Ecto neural progenitor cell (in vitro differentiated cells): Measurements from ENCODE around the gene INF2.

Source experiments
- DNase-seq: peaks from one replicate; pipeline ENCODE4 v3.0.0-alpha.2; 2018; ENCODE audit warnings: low spot score

INF2 gene

DNA sequence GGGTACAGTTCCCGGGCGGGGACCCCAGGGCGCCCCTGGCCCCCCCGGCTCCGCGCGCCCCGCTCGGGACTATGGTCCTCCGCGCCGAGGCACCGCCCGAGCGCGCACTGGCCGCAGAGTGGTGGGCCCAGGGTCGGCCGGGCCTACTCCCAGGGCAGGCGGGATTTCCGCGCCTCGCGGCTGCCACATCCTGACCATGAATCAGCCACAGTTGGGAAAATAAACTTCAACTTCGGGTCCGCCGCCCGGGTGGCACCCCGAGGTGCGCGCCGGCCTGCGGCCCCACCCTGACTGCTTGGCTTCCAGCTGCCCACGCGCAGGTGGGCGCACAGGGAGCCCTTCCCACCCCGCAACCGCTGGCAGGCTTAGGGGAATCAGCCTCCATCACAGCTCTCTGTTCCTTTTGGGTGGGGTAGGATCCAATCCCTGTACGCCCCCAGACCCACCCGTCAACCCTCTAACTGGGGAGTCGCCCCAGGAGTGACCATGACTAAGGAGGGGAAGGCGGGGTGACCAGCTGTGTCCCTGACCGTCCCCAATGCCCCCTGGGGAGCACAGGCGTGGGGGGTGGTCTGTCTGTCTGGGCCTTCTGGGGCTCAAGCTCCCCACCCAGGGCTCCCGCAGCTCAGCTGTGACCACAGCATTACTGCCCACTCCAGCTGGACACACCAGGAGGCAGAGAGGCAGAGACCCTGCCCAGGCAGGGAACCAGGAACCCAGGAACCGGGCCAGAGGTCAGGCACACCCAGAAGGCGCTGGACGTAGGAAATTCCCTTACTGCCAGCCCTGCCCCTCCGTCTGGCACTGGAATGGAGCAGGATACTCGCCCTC lies 678 bp downstream of the INF2 start:
- DNase-seq: no peak

GRCh38 chr14:104690861-104691455 lies 1.5 kb downstream of the INF2 start:
- DNase-seq: no peak

DNA sequence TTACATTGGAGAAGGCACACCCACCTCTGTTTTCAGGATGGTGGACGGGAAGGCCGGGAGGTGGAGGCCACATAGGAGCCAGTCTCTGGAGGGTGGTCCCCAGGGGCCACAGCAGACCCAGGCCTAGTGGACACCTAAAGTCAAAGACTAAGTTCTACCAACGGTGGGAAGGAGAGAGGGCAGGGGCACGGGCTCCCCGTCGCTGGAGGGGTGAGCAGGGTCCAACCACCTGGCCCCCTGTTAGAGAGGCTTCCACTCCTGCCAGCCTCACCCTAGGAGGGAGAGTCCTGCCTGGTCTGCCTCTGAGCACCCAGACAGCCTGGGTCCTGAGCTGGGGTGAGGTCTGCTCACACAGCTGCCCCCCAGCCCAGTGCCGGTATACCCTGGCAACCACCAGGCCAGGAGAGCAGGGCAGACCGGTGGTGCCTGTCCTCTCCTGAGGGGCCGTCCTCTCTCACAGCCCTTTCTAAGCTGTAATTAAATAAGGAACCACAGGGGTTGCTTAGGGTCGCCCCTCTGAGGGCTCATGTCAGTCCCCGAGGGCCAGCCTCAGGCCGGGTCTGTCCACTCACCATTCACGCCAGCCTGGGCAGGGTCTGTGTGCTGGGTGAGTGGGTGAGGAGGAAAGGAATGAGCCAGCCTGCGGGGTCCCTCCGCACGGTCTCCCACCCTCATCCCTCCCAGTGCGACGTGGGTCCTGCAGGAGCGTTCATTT lies 2.3 kb downstream of the INF2 start:
- no peak for DNase-seq

- no peak for DNase-seq
Measured at GRCh38 chr14:104692261-104692938, 3.0 kb downstream of the INF2 start.

DNA sequence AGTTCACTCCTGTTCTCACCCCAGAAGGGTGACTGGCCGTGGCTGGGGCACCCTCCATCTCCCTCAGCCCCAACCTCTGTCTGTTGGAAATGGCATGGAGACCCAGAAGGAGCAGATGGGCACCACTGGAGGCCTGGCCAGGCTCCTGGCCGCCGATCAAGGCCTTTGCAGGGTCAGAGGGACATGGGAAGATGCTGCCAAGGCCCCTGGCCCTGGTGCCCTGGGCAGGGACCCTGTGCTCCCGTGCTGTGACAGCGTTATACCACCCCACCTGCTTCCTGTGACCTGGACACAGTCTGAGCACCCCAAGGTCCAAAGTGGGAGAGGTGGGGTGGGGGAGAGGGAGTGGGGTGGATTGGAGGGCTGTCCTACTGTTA lies 3.5 kb downstream of the INF2 start:
- no peak for DNase-seq

- DNase-seq: no peak
Measured at GRCh38 chr14:104693482-104694431, 4.3 kb downstream of the INF2 start.

DNA sequence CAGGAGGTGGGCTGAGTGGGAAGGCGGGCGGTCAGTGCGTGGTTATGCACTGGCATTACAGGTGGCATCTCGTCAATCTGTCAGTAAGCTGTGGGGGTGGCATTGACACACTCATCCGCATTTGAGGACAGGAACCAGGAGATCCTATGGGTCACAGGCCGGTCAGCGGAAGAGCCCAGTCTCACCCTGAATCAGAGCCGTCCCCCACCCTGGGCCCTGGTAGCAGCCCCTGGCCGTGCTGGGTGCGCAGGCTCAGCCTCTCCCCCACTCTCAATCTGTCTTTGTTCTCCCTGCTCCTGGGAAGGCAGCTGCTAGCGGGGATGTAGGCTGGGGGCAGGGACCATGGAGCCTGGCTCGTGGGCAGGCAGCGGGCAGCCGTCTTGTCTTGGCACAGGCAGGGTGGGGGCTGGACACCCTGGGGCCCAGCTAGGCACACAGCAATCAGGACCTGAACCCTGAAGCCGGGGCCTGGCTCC lies 5.1 kb downstream of the INF2 start:
- no peak for DNase-seq

GRCh38 chr14:104694991-104695659 lies 5.7 kb downstream of the INF2 start:
- no peak for DNase-seq

GRCh38 chr14:104695660-104696000 lies 6.2 kb downstream of the INF2 start:
- no peak for DNase-seq

GRCh38 chr14:104696671-104697316 lies 7.4 kb downstream of the INF2 start:
- DNase-seq: no peak

DNA sequence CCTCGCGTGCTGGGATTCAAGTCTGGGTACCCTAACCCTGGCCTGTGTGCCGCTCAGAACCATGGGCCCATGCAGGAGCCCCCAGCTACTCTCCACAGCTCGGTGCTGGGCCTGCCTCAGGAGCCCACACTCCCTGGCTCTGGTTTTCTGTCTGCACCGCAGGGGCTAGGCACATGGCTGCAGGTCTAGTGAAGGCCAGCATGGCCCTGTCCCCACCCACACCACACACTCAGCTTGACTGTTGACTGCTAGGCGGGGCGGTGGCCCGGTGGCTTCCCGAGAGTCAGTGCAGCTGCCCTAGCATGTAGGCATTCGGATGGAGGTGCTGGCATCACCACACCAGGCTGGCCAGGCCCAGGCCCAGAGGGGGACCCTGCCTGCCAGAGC lies 7.9 kb downstream of the INF2 start:
- no peak for DNase-seq

DNA sequence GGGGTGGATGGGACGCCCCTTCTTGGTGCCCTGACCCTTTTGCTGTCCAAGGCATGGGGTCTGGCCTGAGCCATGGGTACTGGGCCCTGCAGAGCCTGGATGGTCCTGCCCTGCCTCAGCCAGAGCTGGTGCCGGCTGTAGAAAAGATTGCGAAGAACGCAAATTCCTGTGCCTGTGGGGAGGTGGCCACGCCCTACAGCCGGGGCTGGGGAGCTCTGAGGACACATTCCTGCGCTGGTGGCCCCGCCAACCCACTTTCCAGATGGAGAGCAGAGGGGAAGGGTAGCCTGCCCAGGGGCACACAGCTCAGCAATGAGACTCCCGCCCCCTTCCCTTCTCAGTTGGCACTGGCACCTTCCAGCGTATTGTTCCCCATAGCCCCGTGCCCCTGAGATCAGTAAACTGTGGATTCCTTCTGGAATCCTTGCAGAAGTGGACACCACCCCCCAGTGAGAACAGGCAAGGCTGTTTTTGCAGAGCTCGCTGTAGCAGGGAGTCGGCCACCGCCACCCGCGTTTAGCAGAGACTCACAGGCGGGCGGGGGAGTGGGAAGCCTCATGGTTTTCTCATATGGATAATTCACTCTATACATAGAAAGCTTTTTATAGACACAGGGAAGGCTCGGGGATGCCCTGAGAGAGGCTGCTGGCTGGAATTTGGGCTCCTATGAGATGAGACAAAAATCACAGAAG lies 8.6 kb downstream of the INF2 start:
- DNase-seq: no peak

- DNase-seq: no peak
Measured at GRCh38 chr14:104698688-104699425, 9.4 kb downstream of the INF2 start.

DNA sequence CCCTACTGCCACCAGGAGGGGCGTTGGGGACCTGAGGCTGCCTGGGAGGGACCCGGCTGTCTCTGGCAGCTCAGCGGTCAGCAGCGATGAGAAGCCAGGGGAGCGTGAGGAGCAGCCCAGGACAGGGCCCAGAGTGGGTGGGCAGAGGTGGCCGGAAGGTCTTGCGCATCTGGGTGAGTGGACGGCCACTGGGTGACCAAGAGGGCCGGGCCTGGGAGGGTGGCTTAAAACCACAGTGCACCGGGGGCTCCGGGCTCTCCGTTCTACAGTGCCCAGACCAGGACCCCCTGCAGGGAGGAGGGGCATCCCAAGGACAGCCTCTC lies 10.0 kb downstream of the INF2 start:
- no peak for DNase-seq

- DNase-seq: no peak
Measured at GRCh38 chr14:104700225-104700651, 10.8 kb downstream of the INF2 start.

GRCh38 chr14:104700747-104701217 lies 11.4 kb downstream of the INF2 start:
- DNase-seq: no peak

- DNase-seq: no peak
Measured at GRCh38 chr14:104701383-104702076, 12.1 kb downstream of the INF2 start.

GRCh38 chr14:104702106-104702505 lies 12.7 kb downstream of the INF2 start:
- no peak for DNase-seq
